Activated T-helper 1 cell treated with anti-CD3 and anti-CD28 coated beads, Interleukin-12 subunit alpha, Interleukin-12 subunit beta, Interleukin-2, Interleukin-4 antibody, amounts not matched to agents 30 ng/mL and 10 ng/mL and 1 ng/mL, durations not matched to agents 14 hours and 24 hours and 36 hours (primary cell): Measurements from ENCODE around the gene GLIS1. TPM values are rescaled to one million over a fixed set of nuclear protein-coding genes. Genes with fewer than 3 reads are reported as not detected.

Source experiments
- DNase-seq: peaks from one replicate; pipeline ENCODE4 v3.0.0; 2021; ENCODE audit warnings: low spot score
- H3K27ac Mint-ChIP-seq: one replicate; pipeline ENCODE4 v1.8.0; 2021; ENCODE audit warnings: mild to moderate bottlenecking, mixed read lengths
- H3K27me3 Mint-ChIP-seq: one replicate; pipeline ENCODE4 v1.8.0; 2022; ENCODE audit warnings: mild to moderate bottlenecking, moderate library complexity, mixed read lengths; ENCODE audit not compliant: insufficient read depth
- H3K36me3 Mint-ChIP-seq: one replicate; pipeline ENCODE4 v1.8.0; 2021; ENCODE audit warnings: low read depth, mixed read lengths
- H3K4me1 Mint-ChIP-seq: one replicate; pipeline ENCODE4 v1.8.0; 2021; ENCODE audit warnings: low read depth, mixed read lengths
- H3K4me3 Mint-ChIP-seq: one replicate; pipeline ENCODE4 v1.8.0; 2021; ENCODE audit warnings: mild to moderate bottlenecking, moderate library complexity, mixed read lengths
- H3K9me3 Mint-ChIP-seq: one replicate; pipeline ENCODE4 v1.8.0; 2021; ENCODE audit warnings: mixed read lengths
- intact Hi-C: fragments of 100-400 bp; cut with micrococcal nuclease; formaldehyde crosslinking; loops from one replicate; pipeline ENCODE4 v1.15.1; 2024
- total RNA-seq: library from RNA; stranded (reverse); gene quantifications from 2 replicates; pipeline ENCODE4 v1.2.3, GENCODE V29; 2022

Gene GLIS1
- total RNA-seq = 0.05 TPM in 1 of 2 replicates, not detected in the other

- Mint-ChIP-seq H3K9me3 (peaks cover 9% of the 10 kb centered on the region), H3K36me3 (peaks cover 2% of the 10 kb centered on the region), H3K4me1 (no peaks in the 10 kb centered on the region), H3K27ac (no peak within 1 kb of the TSS), H3K4me3 (peak within 1 kb of the TSS; percentile 49), H3K27me3 (peaks cover 67% of the 10 kb centered on the region)
- DNase-seq = peak; percentile 62
- intact Hi-C loops = loop anchor here (1.0 to 2.0 kb wide), 2 partner anchors 28 to 98 kb away; no protein-coding TSS in a partner anchor
These were observed at the start of gene GLIS1 for GRCh38 chr1:53739109-53739681. Gene GLIS1 (minus strand): TSS chr1:53739164. CDS start chr1:53738064, 1,100 bp downstream.

DNA sequence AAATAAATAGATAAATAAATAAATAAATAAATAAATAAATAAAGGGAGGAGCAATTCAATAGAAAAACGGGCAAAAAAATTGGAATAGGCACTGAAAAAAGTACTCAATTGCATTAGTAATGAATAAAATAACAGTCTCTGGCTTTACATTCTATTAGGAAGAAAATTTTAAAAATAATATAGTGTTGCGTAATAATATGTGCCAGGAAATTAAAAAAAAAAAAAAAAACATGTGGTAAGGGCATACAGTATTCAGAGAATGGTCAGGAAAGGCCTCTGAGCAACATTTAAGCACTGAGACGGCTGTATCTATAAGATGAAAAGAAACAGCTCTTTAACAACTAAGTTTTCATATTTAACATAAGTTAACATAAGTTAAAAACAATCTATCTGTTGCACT, 48.7 kb upstream of the GLIS1 start:
- no peaks in the 10 kb centered on the region for H3K27me3 Mint-ChIP-seq
- H3K27ac Mint-ChIP-seq = no peak overlapping the region
- peaks cover 32% of the 10 kb centered on the region for H3K36me3 Mint-ChIP-seq
- H3K9me3 Mint-ChIP-seq = no peaks in the 10 kb centered on the region
- H3K4me1 Mint-ChIP-seq = peaks cover 17% of the 10 kb centered on the region
- no peak for DNase-seq
- intact Hi-C loops = no loop called here
- H3K4me3 Mint-ChIP-seq = no peak overlapping the region

DNA sequence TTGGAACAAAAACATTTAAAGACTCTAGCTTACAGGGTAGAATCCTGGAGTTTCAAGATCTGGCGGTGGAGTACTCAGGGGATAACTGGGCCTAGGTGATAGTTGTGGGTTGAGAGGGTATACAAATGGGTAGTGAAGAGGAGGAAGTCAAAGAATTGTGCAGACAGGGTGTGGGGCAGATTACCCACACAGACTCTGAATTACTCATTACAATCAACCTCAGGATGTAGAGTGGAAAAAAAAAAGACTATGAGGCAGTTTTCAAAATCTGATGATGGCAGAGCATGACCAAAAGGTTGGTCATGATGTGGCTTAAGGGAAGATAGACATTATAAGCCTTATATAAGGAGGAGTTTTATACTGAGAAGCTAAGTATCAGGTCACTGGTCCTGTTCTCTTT, 44.1 kb upstream of the GLIS1 start:
- Mint-ChIP-seq H3K4me1 (peaks cover 31% of the 10 kb centered on the region), H3K27me3 (no peaks in the 10 kb centered on the region), H3K36me3 (peaks cover 39% of the 10 kb centered on the region), H3K4me3 (no peak overlapping the region), H3K9me3 (no peaks in the 10 kb centered on the region), H3K27ac (peak overlapping the region; percentile 59)
- DNase-seq = peak; percentile 14
- intact Hi-C loops = loop anchor here (1.0 to 5.0 kb wide), 4 partner anchors 17 to 371 kb away; partner anchors contain the start of genes IFT25 and NDC1

GRCh38 chr1:53781654-53782053, 42.7 kb upstream of the GLIS1 start:
- no peak overlapping the region for H3K27ac Mint-ChIP-seq
- peaks cover 31% of the 10 kb centered on the region for H3K4me1 Mint-ChIP-seq
- intact Hi-C loops = loop anchor here (2.0 to 5.0 kb wide), 2 partner anchors 163 to 369 kb away; partner anchors contain the start of gene IFT25
- no peaks in the 10 kb centered on the region for H3K27me3 Mint-ChIP-seq
- peaks cover 45% of the 10 kb centered on the region for H3K36me3 Mint-ChIP-seq
- DNase-seq = no peak
- no peak overlapping the region for H3K4me3 Mint-ChIP-seq
- H3K9me3 Mint-ChIP-seq = no peaks in the 10 kb centered on the region

DNA sequence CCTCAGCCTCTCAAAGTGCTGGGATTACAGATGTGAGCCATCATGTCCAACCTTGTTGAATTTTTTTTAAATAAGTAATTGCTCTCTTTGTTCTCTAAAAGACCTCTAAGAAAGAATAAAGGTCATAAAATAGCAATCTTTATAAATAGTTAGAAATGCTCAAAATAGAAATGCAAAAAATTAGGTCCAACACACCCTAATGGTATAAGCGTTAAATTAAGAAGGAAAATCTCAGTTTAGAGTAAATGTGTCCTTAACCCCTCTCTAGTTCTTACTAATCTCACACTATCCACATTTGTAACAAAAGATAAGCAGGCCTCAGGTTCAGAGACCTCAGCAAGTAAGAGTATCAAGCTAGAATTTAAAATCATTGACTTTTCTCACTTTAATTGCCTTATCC, 38.3 kb upstream of the GLIS1 start:
- intact Hi-C loops = no loop called here
- Mint-ChIP-seq H3K27ac (no peak overlapping the region), H3K4me3 (no peak overlapping the region), H3K36me3 (peaks cover 32% of the 10 kb centered on the region), H3K9me3 (no peaks in the 10 kb centered on the region), H3K4me1 (peaks cover 11% of the 10 kb centered on the region), H3K27me3 (no peaks in the 10 kb centered on the region)
- DNase-seq = no peak

- Mint-ChIP-seq H3K36me3 (peaks cover 30% of the 10 kb centered on the region), H3K27ac (no peak overlapping the region), H3K27me3 (no peaks in the 10 kb centered on the region), H3K4me3 (no peak overlapping the region), H3K4me1 (peaks cover 25% of the 10 kb centered on the region), H3K9me3 (no peaks in the 10 kb centered on the region)
- DNase-seq = no peak
- intact Hi-C loops = no loop called here
These were observed 32.7 kb upstream of the GLIS1 start for GRCh38 chr1:53771648-53772047.

DNA sequence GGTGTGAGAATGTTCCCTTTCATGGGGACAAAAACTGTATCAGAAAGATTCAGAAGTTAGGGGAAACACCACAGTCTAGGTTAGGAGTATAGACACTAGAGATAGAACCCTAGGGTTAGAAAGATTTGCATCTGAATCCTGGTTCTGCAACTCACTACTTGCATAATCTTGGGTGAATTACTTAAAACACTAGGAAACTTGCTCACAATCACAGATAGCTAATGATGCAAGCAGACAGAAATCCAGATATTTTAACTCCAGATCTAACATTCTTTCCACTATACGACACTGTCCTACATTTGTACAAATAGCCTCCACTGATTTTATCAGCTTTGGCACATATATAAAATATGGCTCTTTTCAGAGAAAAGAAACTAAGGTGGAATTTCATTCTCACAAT, 30.8 kb upstream of the GLIS1 start:
- no peak for DNase-seq
- H3K27ac Mint-ChIP-seq = no peak overlapping the region
- H3K9me3 Mint-ChIP-seq = no peaks in the 10 kb centered on the region
- H3K4me1 Mint-ChIP-seq = peaks cover 44% of the 10 kb centered on the region
- no peak overlapping the region for H3K4me3 Mint-ChIP-seq
- intact Hi-C loops = loop anchor here (5.0 to 10.0 kb wide), 2 partner anchors 68 to 175 kb away; partner anchors contain the start of genes IFT25, LRRC42 and NDC1
- peaks cover 29% of the 10 kb centered on the region for H3K36me3 Mint-ChIP-seq
- no peaks in the 10 kb centered on the region for H3K27me3 Mint-ChIP-seq

DNA sequence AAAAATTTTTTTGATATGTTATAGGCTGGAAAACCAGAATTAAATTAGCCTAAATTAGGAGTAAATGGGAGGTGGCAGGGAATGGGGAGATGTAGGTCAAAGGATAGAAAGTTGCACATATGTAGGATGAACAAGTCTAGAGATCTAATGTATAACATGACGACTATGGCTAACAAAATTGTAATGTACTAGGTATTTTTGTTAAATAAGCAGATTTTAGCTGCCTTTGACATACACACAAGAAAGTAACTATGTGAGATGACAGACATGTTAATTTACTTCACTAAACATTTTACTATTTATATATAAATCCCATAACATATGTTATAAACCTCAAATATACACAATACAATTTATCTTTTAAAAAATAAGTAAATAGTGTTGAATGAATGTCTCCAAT, 30.2 kb upstream of the GLIS1 start:
- Mint-ChIP-seq H3K27ac (no peak overlapping the region), H3K9me3 (no peaks in the 10 kb centered on the region), H3K27me3 (no peaks in the 10 kb centered on the region), H3K36me3 (peaks cover 29% of the 10 kb centered on the region), H3K4me1 (peaks cover 46% of the 10 kb centered on the region), H3K4me3 (no peak overlapping the region)
- no peak for DNase-seq
- intact Hi-C loops = loop anchor here (5.0 to 10.0 kb wide), 2 partner anchors 68 to 176 kb away; partner anchors contain the start of genes IFT25, LRRC42 and NDC1

- H3K9me3 Mint-ChIP-seq = no peaks in the 10 kb centered on the region
- H3K4me1 Mint-ChIP-seq = peaks cover 45% of the 10 kb centered on the region
- H3K27me3 Mint-ChIP-seq = no peaks in the 10 kb centered on the region
- DNase-seq = no peak
- intact Hi-C loops = loop anchor here (1.0 to 10.0 kb wide), 4 partner anchors 16 to 178 kb away; partner anchors contain the start of genes GLIS1, IFT25, LRRC42 and NDC1
- H3K4me3 Mint-ChIP-seq = peak overlapping the region; percentile 78
- H3K36me3 Mint-ChIP-seq = peaks cover 23% of the 10 kb centered on the region
- H3K27ac Mint-ChIP-seq = peak overlapping the region; percentile 81
These were observed 28.0 kb upstream of the GLIS1 start for GRCh38 chr1:53766831-53767405.

GRCh38 chr1:53766194-53766742, 27.3 kb upstream of the GLIS1 start:
- peaks cover 22% of the 10 kb centered on the region for H3K36me3 Mint-ChIP-seq
- H3K27me3 Mint-ChIP-seq = no peaks in the 10 kb centered on the region
- H3K4me1 Mint-ChIP-seq = peaks cover 40% of the 10 kb centered on the region
- H3K9me3 Mint-ChIP-seq = no peaks in the 10 kb centered on the region
- peak overlapping the region; percentile 78 for H3K4me3 Mint-ChIP-seq
- no peak for DNase-seq
- intact Hi-C loops = loop anchor here (1.0 to 10.0 kb wide), 4 partner anchors 17 to 179 kb away; partner anchors contain the start of genes GLIS1, IFT25, LRRC42 and NDC1
- H3K27ac Mint-ChIP-seq = peak overlapping the region; percentile 81

GRCh38 chr1:53765657-53766056, 26.7 kb upstream of the GLIS1 start:
- no peaks in the 10 kb centered on the region for H3K27me3 Mint-ChIP-seq
- H3K4me3 Mint-ChIP-seq = peak overlapping the region; percentile 15
- no peaks in the 10 kb centered on the region for H3K9me3 Mint-ChIP-seq
- H3K36me3 Mint-ChIP-seq = peaks cover 17% of the 10 kb centered on the region
- peaks cover 34% of the 10 kb centered on the region for H3K4me1 Mint-ChIP-seq
- peak overlapping the region; percentile 81 for H3K27ac Mint-ChIP-seq
- intact Hi-C loops = loop anchor here (1.0 to 10.0 kb wide), 4 partner anchors 18 to 179 kb away; partner anchors contain the start of genes GLIS1, IFT25, LRRC42 and NDC1
- no peak for DNase-seq

GRCh38 chr1:53763911-53764310, 24.9 kb upstream of the GLIS1 start:
- Mint-ChIP-seq H3K27ac (peak overlapping the region; percentile 63), H3K4me1 (peaks cover 34% of the 10 kb centered on the region), H3K36me3 (peaks cover 19% of the 10 kb centered on the region)

GRCh38 chr1:53763461-53763860, 24.5 kb upstream of the GLIS1 start:
- intact Hi-C loops = loop anchor here (10.0 kb wide), 1 partner anchor 181 kb away; the partner anchor contains the start of genes IFT25 and LRRC42
- no peaks in the 10 kb centered on the region for H3K9me3 Mint-ChIP-seq

More at GRCh38 chr1:53763911-53764310, 24.9 kb upstream of the GLIS1 start:
- Mint-ChIP-seq H3K9me3 (no peaks in the 10 kb centered on the region), H3K4me3 (no peak overlapping the region), H3K27me3 (no peaks in the 10 kb centered on the region)
- no peak for DNase-seq
- intact Hi-C loops = loop anchor here (10.0 kb wide), 1 partner anchor 181 kb away; the partner anchor contains the start of genes IFT25 and LRRC42

More at GRCh38 chr1:53763461-53763860, 24.5 kb upstream of the GLIS1 start:
- DNase-seq = no peak
- H3K4me1 Mint-ChIP-seq = peaks cover 34% of the 10 kb centered on the region
- H3K27ac Mint-ChIP-seq = no peak overlapping the region
- H3K4me3 Mint-ChIP-seq = no peak overlapping the region
- H3K27me3 Mint-ChIP-seq = no peaks in the 10 kb centered on the region
- H3K36me3 Mint-ChIP-seq = peaks cover 15% of the 10 kb centered on the region
